Neural progenitor cell (in vitro differentiated cells): ENCODE data around the gene SLC47A2.

Experiments used
- CTCF ChIP-seq: fragments of 200-600 bp; sonication (generic); IDR thresholded peaks from 2 replicates; pipeline ENCODE4 v1.5.1; 2017; ENCODE audit warnings: antibody characterized with exemption, mild to moderate bottlenecking
- EZH2 ChIP-seq: fragments of 200-600 bp; sonication (generic); IDR thresholded peaks from 2 replicates; pipeline ENCODE4 v1.6.1; 2017; ENCODE audit warnings: antibody characterized with exemption, mild to moderate bottlenecking, moderate library complexity
- EZH2phosphoT487 ChIP-seq: fragments of 200-600 bp; sonication (generic); IDR thresholded peaks from 2 replicates; pipeline ENCODE4 v1.6.1; 2017; ENCODE audit warnings: antibody characterized with exemption

DNA sequence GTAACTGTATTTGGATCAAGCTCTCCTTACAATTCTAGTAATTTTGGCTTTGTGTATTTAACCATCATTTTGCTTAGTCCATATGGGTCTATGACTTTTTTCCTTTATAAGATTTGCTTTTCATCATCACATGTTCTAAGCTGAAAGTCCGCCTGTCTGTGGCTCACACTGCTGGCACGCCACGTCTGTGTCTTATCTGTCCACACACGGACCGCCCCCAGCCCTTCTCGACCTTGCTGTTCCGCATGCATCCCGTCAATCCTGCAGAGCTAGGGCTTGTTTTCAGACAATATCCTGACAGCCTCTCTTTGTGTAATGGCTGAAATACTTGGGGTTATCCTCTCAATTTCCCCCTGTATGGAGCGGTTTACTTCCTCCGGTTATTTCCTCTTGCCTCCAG is 40.2 kb upstream of the SLC47A2 start:
- TF ChIP-seq CTCF (no peak), EZH2 (no peak), EZH2phosphoT487 (no peak)
